ENCODE results near the gene CPLX1.

The CPLX1 gene

DNA sequence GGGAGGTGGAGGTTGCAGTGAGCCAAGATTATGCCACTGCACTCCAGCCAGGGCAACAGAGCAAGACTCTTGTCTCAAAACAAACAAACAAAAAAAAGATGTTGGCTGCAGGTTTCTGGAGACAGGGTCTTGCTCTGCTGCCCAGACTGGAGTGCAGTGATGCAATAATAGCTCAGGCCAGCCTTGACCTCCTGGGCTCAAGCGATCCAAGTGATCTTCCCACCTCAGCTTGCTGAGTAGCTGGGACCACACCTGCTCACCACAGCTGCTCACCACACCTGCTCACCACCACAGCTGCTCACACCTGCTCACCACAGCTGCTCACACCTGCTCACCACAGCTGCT is 29.9 kb upstream of the CPLX1 start:
- DNase-seq (ENCODE audit: low read depth), result no peak

DNA sequence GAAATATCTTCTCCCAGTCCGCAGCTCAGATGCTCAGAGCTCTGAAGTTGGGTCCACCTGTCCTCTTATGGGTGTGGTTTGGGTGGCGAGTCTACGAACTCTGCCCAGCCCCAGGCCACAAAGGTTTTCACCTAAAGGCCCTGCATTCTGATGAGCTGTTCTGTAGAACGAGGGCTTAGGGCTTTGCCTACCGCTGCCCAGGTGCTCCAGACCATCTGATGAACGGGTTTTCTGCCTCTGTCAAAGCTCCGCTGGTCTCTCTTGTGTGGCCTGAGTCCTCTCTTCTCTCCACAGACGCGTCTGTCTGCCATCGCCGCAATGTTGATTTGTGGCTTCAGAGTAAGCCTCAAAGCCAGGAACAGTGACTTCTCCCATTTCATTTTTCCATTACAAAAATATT is 28.4 kb upstream of the CPLX1 start:
- DNase-seq (ENCODE audit: low read depth), result no peak

DNA sequence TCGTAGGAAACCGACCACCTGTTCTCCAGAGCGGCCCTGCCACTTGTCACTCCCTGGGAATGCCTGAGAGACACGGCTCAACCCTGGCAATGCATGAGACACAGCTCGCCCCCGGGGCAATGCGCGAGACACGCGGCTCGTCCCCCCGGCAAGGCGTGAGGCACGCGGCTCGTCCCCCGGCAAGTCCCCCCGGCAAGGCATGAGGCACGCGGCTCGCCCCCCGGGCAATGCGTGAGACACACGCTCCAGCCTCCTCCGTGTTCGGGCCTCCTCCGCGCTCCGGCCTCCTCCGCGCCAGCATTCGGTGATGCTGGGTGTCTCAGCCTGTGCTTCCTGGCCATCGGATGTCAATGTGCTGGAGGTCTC is 27.5 kb upstream of the CPLX1 start:
- DNase-seq (ENCODE audit: low read depth), result no peak

DNA sequence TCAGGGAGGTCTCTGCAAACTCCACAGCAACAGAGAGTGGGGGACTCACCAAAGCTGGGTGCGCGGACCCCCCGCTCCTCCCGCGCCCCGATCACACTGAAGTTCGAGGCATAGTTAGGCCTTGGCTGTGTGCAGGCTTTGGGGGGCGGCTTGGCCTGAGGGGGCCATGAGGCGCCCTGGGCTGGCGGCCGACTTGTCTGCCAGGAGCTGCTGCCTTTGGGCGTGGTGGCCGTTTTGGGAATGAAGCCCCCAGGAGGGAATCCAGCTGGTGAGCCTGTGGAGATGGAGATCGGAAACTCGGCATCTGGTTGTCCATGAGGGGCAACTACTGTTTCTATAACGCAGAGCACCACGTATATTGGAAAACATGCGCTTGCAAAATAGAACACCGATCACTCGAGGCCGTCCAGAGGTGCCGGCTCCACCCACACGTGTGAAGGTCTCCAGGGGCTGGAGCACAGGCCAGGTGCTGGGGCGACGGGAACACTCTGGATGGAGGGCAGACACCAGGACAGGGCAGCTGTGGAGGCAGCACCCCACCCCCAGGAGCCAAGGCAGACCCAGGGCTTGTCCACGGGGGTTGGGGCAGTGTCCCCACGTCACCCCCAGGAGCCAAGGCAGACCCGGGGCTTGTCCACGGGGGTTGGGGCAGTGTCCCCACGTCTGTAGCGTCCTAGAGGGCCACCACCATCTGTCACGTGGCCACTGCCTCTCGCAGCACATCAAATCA is 25.9 kb upstream of the CPLX1 start:
- no peak for DNase-seq (ENCODE audit: low read depth)

DNA sequence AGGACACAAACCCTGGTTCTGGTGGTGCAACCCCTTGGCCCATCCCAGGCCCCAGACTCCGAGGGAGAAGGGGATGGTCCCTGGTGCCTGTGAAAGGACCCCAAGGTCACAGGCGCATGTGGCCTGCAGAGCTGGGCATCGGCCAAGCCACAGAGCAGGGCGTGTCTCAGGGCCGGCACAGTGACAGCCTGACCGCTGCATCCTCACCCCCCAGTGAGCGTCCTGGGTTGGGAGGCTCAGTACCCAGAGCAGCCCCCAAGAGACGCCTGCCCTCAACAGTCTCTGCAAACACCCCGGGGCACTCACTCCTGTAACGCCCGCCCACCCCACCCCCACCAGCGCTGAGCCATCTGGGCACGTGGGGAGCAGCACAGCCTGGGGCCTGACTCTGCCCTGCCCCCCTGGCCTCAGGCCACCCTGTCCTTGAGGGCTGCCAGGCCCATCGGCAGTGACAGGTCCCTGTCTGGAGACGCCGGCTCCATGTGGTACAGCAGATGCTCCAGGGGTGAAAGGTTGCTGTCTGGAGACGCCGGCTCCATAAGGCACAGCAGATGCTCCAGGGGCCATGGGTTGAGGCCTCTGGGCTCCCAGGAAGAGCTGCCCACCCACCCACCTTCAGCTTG is 24.5 kb upstream of the CPLX1 start:
- no peak for DNase-seq (ENCODE audit: low read depth)

DNA sequence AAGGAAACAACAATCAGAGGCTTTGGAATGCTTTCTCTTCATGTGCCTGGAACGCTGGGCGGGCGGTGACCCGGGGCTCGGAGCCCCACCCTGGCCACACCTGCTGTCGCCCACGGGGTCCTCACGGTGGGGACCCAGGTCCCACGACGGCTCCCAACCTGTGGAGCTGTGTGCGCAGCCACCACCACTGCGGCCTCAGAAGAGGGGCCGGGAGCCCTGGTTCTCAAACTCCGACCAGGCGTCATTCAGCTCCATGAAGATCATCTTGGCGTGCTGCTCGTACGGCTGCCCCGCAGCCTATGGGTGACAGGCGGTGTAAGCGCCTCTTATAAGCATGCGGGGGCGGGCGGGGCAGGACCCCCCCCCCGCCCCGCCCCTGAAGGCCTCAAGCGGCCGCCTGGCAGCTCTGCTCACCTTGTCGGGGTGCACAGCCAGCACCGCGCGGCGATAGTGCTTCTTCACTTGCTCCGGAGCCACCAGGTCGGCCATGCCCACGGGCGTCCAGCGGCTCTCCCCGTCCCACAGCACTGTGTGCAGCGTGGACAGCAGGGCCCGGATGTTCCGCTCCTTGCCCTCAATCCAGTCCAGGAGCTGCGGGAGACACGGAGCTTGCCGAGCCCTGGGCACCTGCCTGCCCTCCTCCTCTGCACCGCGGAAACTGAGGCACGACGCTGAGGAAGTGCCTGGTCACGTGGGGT is 23.7 kb upstream of the CPLX1 start:
- DNase-seq (ENCODE audit: low read depth), result no peak

DNA sequence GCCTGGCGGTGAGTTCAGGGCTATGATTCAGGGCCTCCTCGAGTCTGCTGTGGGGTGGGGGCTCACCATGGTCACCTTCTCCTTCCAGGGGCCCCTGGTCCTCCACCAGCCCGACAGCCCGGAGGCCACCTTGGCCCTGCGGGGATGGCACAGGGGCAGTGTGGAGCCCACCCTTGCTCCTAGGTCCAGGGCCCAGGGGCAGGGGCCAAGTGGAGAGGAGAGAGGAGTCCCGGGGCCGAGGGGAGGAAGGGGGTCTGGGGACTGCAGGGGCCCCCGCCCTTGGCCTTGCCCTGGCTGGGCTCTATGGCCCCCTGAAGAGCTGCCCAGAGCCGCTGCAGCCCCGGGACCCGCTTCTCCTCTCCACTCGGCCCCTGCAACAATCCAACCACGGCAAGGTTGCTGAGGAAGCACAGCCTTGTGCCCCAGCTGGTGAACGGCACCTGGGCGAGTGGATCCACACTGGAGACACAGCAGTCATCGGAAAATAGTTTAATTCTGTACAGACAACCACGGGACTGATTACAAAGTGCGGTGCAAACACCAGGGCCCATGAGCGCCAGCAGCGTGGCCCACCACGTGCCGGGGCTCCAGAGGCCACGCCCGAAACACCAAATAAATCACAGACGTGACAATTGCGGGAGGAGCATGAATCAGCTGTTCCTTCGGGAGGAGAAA is 23.0 kb upstream of the CPLX1 start:
- DNase-seq (ENCODE audit: low read depth), result no peak

DNA sequence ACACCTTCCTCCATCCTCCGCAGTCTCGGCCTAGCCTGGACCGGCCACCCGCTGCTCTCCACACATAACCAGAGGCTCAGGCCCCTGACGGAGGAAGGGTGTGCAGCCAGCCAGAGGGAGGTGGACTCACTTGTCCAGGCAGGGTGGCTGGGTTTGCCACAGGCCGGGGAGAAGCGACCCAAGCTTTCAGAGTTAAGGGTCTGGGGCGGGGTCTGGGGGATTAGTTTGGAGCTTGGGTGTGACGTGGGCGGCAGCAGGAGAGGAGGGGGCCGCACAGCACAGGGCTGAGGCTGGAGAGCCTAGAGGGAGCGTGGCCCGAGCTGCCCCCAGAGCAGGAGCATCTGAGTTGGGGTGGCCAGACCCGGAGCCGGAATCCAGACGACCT is 22.4 kb upstream of the CPLX1 start:
- DNase-seq (ENCODE audit: low read depth), result no peak

DNA sequence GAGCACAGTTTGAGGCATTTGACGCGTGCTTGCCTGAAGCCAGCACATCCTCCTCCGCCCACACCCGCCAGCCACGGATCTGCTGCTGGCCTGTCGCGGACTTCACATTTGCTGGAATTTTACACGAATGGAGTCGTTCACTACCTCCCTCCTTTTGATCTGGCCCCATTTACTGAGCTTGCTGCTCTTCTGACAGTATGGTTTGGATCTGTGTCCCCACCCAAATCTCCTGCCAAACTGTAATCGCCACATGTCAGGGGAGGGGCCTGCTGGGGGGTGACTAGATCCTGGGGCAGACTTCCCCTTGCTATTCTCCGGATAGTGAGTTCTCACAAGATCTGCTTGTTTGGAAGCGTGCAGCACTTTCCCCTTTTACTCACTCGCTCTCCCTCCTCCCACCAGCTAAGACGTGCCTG is 19.9 kb upstream of the CPLX1 start:
- no peak for DNase-seq (ENCODE audit: low read depth)

DNA sequence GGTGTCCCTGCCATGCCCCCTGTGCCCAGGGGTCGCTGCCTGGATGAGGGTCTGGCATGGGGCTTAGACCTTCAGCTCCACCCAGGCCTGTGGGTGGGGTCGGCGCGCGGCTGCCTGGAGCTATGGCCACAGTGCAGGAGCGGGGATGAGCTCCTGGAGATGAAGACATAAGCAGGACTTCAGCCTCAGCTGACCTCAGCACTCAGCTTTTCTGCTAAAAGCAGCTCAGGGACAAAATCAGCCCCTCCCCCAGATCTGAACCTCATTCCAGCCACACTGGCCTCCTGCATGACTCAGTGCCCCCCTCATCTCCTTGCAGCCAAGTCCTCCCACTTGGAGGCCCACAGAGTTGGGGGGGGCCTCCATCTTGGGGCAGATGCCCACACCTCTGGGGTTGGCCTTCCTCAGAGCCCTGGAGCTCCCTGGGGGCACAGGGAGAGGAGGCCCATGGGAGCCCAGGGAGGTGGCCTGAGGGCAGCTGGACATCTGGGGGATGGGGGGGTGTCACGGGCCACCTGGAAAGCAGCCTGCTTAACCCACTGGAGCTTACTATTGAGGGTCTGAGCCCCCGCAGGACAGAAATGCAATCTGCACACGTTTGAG is 19.4 kb upstream of the CPLX1 start:
- DNase-seq (ENCODE audit: low read depth), result peak; percentile 12

DNA sequence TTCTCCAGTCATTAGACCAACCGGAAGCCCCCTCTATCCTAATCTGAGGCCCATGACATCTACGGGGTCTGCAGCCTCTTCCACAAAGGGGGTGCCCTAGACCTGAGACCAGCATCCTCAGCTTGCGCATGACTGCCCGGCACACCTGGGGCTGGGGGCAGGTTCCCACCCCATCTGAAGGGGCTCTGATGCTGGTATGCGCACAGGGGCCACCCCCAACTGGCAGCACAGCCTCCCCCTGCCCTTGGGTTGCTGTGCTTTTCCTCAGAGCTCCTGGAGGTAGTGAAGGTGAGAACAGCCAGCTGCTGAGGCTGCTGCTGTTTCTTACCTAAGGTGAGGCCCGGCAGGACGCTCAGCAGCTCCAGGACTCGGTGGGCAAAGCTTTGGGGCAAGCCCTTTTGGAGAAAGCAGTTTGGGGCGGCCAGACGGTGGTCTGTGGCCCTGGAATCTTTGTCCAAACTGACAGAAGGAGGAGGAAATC is 18.9 kb upstream of the CPLX1 start:
- DNase-seq (ENCODE audit: low read depth), result no peak

DNA sequence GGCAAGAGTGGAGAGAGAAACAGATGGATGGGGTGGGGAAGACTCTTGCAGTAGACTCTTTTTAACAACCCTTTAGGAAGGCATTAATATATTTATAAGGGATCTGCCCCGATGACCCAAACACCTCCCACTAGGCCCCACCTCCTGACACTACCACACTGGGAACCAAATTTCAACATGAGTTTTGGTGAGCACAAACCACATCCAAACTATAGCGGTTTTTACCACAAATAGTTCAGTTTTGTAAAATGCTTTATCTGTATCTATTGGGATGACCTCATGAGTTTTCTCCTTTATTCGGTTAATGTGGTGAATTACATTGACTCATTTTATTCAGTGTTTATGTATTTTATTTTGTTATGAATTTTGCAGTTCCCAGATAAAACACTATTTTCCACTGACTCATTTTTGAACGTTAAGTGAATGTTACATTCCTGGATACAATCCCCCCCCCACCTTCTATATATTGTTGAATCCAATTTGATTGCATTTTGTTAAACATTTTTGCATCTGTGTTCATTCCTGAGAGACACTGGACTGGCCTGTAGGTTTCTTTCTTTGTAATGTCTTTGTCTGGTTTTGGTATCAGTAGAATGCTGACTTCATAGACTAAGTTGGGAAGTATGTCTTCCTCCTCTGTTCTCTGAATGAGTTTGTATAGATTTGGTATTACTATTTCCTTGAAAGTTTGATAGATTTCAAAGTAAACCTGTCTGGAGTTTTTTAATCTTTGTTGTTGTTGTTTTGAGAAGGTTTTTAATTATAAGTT is 13.9 kb upstream of the CPLX1 start:
- no peak for DNase-seq (ENCODE audit: low read depth)

DNA sequence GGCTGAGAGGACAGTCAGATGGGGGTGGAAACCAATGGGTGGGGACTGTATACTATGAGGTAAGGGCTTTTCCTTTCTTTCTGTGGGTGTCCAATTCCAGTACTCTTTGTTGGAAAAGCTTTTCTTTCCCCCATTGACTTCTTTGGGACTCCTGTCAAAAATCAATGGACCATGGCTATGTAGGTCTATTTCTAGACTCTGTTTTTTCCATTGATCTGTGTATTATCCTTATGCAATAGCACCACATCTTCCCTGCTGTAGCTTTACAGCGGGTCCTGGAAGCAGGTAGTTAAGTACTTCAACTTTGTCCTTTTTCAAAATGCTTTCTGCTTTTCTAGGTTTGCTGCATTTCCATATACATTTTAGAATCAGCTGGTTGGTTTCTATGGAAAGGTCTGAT is 11.8 kb upstream of the CPLX1 start:
- DNase-seq (ENCODE audit: low read depth), result no peak

DNA sequence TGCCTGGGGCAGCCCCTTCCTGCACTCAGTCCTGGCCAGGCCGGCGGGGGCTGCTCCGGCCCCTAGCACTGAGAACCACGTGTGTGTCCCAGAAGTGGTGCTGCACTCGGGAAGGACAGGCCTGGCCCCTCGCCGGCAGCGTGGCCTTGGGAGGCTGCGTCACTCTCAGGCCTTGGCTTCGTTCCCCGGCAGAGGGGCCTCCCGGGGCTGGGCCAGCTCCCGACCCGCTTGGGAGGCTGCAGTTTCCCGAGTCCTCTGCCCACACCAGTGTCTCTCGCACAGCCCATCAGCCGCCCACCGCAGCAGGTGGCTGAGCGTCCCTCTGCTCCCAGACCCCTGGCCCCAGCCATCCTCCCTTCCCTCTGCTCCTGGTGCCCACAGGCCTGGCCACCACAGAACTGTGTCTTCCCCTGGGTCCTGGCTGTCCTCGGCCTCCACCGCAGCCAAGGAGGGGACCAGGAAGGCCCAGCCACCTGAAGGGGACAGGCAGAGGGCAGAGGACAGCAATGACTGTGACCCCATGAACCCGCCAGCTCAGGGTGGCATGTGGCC is 10.9 kb upstream of the CPLX1 start:
- no peak for DNase-seq (ENCODE audit: low read depth)

DNA sequence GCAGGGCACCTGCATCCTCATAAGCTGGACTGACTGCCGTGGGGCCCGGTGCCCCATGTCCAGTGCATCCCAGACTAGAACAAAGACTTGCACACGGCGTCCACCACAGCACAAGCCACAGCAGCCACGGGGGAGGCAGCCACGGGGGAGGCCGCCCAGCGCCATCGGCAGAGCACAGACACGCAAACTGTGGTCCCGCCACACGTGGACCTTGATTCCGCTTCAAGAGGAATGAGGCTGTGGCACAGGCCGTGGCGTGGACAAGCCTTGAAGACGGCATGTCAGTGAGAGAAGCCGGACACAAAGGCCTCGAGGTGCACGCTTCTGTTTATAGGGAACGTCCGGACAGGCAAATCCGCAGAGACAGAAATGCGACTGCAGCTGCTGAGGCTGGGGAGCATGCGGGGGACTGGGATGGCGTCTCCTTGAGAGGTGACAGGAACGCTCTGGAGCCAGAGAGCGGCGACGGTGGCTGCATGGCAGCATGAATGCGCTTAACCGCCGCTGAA is 10.1 kb upstream of the CPLX1 start:
- DNase-seq (ENCODE audit: low read depth), result no peak

DNA sequence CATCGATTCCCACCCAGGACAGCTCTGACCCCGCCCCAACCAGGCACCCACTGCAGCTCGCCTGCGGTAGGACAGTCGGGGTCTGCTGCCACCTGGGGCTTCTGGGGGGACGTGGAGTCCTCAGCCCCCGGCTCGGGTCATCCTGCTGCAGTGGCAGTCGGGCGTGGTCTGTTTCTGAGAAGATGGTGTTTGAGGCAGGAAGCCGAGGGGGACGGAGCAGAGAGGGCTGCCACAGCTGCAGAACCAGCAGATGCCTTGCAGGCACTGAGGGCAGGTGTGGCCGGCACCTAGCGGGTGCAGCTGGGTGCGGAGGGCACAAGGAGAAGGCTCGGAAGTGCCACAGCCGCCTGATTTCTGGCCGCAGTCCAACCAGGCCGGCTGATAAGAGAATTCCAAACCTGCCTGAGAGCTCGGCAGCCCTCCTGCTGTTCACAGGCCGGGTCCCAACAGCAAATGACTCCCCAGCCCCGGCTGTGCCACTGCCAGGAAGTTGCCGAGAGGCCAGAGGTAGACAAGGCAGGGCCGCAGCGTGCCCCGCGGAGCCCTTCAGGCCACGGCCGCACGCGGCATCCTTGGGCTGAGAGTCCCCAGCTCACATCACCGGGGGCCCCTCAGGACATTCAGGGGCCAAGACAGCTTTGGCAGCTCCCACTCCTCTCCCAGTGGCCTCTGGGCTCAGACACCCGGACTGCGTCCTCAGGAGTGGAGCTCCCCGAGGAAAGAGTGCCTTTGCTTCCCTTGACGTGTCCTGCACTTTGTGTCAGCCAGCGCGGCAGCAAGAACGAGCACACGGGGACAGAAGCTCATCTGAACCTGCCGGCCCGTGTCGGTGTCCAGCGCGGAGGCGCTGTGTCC is 9.4 kb upstream of the CPLX1 start:
- DNase-seq (ENCODE audit: low read depth), result no peak

DNA sequence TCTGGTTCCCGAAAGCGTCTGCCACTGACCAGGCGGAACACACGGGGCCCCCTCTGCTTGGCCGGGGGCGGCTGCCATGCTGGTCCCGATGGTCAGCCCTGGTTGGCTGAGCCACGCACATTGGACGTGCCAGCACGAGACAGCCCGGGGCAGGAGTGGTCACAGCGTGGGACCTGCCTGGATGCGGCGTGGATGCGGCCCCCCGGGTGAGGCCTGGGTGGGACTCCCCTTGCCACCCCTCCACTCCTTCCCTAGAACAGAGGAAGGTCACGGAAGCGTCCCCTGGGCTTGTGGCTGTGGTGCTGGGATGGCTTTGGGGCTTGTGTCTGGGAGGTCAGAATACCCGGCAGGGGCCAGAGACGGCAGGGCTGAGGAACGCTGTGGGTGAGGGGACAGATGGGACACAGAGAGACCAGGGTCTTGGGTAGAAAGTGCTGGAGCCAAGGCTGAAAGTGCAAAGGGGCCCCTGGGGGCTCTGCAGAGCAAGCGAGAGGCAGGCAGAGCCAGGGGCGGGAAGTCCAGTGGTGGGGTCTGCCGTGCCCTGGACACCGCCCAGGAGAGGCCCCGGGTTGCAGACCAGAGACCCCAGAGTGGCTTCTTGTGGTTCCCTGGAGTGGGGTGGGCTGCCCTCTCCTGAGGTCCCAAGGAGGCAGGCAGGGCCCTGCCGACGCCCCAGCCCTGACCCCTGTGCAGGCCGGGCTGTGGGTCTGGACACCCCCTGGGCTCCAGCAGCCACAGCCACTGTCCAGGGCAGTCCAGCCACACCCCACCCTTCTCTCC is 8.6 kb upstream of the CPLX1 start:
- DNase-seq (ENCODE audit: low read depth), result no peak

DNA sequence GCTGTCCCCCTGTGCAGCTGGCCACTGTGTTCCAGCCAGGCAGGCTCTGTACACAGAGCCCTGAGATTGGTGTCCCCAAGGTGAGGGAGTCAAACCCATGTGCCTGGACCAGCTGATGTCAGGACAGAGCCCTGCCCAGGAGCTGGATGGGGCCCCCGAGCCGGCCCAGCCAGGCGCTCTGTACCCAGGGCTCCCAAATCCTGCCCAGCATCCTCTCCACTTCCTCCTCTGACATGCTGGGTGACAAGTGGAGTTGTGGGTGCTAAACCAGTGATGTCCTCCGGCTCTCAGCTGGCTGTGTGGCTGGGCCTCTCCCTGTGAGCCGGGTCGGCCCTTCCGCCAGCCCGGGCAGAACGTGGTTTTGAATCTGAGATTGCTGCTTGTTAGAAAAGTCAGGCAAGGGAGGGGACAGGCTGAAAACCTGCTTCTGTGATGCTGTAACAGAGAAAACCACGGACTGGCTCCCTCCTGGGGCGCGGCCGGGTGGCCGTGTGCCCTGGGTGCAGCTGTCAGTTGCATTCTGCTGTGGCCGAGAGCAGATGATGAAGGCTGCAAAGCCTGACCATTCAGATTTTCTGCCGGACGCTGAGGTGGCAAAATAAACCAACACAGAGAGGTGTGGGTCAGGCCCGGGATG is 7.9 kb upstream of the CPLX1 start:
- no peak for DNase-seq (ENCODE audit: low read depth)

DNA sequence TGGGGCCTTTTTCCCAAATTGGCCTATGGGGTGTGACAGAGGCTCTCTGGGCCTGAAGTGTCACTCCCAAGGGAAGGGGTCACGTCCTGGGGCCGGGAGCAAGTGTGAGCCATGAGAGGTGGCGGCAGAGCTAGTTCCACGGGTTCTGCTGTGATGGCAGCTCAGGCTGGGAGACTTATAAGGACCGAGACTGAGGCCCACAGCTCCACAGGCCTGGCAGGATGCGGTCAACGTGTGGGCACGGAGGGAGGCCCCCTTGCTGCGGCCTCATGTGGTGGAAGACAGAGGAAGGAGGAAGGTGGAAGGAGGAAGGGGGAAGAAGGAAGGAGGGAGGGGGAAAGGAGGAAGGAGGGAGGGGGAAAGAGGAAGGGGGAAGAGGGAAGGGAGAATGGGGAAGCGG is 7.2 kb upstream of the CPLX1 start:
- no peak for DNase-seq (ENCODE audit: low read depth)

Data from fibroblast of gingiva (primary cell).